ENCODE measurements around the gene KCTD2.

DNA sequence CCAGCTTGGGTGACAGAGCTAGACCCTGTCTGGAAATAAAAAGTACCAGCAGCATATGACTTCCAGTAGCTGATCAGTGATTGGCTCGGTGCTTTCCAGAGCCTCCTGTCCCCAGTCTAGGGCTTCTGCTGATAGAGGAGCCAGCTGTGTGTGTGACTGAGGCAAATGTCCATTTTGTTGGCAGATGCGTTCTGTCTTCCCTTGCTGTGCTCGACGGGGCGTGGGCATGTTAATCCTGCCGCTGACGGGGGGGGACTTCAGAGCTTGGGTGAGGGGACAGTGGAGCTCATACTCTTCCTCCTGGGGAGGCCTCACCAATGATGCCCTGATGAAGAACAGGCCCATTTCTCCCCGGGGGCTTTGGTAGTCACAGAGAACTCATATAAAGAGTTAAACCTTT, 14.6 kb downstream of the KCTD2 start:
- no peak for TF ChIP-seq CTCF (IDR thresholded peaks at IDR 0.05)
- TF ChIP-seq EP300 (IDR thresholded peaks at IDR 0.05), result no peak
